ENCODE results near the gene CD101.

The CD101 gene

GRCh38 chr1:117001254-117001927 lies at the start of gene CD101:
TSS of gene CD101 (plus strand) at chr1:117001760. CDS start at chr1:117001818, 58 bp downstream.
- Histone ChIP-seq H3K27me3 (no peaks in the 10 kb centered on the region), H3K9me3 (no peaks in the 10 kb centered on the region), H3K4me1 (ENCODE audit: control insufficient read depth in 1 of 2, insufficient read depth in 1 of 2, low read depth in 1 of 2, low read length in 1 of 2) (peaks cover 60 to 67% of the 10 kb centered on the region in 2 experiments), H3K27ac (peak within 1 kb of the TSS; percentile 82), H3K4me3 (ENCODE audit: low read depth in 1 of 2, low read length in 1 of 2) (peak within 1 kb of the TSS in 1 of 2 experiments; percentile 2), H3K36me3 (no peaks in the 10 kb centered on the region)
- TF ChIP-seq, protein P1, sequence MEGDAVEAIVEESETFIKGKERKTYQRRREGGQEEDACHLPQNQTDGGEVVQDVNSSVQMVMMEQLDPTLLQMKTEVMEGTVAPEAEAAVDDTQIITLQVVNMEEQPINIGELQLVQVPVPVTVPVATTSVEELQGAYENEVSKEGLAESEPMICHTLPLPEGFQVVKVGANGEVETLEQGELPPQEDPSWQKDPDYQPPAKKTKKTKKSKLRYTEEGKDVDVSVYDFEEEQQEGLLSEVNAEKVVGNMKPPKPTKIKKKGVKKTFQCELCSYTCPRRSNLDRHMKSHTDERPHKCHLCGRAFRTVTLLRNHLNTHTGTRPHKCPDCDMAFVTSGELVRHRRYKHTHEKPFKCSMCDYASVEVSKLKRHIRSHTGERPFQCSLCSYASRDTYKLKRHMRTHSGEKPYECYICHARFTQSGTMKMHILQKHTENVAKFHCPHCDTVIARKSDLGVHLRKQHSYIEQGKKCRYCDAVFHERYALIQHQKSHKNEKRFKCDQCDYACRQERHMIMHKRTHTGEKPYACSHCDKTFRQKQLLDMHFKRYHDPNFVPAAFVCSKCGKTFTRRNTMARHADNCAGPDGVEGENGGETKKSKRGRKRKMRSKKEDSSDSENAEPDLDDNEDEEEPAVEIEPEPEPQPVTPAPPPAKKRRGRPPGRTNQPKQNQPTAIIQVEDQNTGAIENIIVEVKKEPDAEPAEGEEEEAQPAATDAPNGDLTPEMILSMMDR (IDR thresholded peaks at IDR 0.05), result no peak

- H3K9me3 ChIP-seq, result no peaks in the 10 kb centered on the region
- no peaks in the 10 kb centered on the region for H3K36me3 ChIP-seq
- H3K27ac ChIP-seq, result no peak overlapping the region
- no peak overlapping the region for H3K4me3 ChIP-seq (ENCODE audit: low read depth in 1 of 2, low read length in 1 of 2)
- H3K4me1 ChIP-seq (ENCODE audit: control insufficient read depth in 1 of 2, insufficient read depth in 1 of 2, low read depth in 1 of 2, low read length in 1 of 2), result no peaks in the 10 kb centered on the region
- TF ChIP-seq, protein P1 (IDR thresholded peaks at IDR 0.05), result no peak
- no peaks in the 10 kb centered on the region for H3K27me3 ChIP-seq
Measured at GRCh38 chr1:116952738-116953275, 48.8 kb upstream of the CD101 start.

DNA sequence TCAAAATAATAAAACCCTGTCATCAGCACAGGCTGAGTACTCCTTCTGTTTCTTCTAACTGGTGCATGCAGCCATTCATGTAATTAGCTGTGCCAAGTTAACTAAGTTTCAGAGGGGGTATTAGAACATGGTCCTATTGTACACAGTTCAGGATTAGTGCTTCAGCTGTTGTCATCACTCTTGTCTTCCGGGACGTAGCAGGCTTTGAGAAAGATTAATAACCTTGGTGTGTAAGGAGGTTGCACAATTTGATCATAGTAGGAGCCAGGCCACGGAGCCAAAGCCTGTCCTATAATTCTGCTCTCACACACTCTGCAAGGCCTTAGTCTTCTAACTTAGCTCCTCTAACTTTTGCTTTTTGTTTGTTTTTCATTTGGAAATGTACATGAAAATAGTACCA lies 47.1 kb upstream of the CD101 start:
- TF ChIP-seq, protein P1 (IDR thresholded peaks at IDR 0.05), result no peak
- no peak overlapping the region for H3K27ac ChIP-seq
- no peaks in the 10 kb centered on the region for H3K9me3 ChIP-seq
- no peaks in the 10 kb centered on the region for H3K36me3 ChIP-seq
- no peaks in the 10 kb centered on the region for H3K4me1 ChIP-seq (ENCODE audit: control insufficient read depth in 1 of 2, insufficient read depth in 1 of 2, low read depth in 1 of 2, low read length in 1 of 2)
- H3K4me3 ChIP-seq (ENCODE audit: low read depth in 1 of 2, low read length in 1 of 2), result no peak overlapping the region
- peaks cover 8% of the 10 kb centered on the region for H3K27me3 ChIP-seq

DNA sequence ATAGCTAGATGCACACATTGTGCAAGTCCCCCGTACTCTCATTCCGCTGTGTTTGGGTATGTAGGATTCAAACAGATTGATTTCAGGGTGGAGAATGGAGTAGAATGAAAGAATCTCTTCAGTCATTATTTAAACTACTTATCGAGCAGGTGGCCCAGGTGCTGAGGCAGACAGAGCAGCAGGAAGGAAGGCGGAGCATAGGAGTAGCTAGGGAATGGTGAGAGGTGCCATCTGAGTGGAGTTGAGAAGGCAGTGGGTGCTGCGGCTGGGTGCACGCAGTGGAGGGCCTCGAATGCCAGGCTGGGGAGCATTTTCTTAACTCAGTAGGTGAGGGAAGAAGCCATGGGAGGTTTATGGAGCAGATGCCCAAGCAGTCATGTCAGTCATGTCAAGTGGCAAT lies 45.2 kb upstream of the CD101 start:
- Histone ChIP-seq H3K27ac (no peak overlapping the region), H3K36me3 (no peaks in the 10 kb centered on the region), H3K4me1 (ENCODE audit: control insufficient read depth in 1 of 2, insufficient read depth in 1 of 2, low read depth in 1 of 2, low read length in 1 of 2) (no peaks in the 10 kb centered on the region), H3K27me3 (peaks cover 19% of the 10 kb centered on the region), H3K4me3 (ENCODE audit: low read depth in 1 of 2, low read length in 1 of 2) (no peak overlapping the region), H3K9me3 (no peaks in the 10 kb centered on the region)
- TF ChIP-seq, protein P1 (IDR thresholded peaks at IDR 0.05), result no peak

- TF ChIP-seq, protein P1 (IDR thresholded peaks at IDR 0.05), result no peak
- Histone ChIP-seq H3K27ac (no peak overlapping the region), H3K9me3 (no peaks in the 10 kb centered on the region), H3K36me3 (no peaks in the 10 kb centered on the region), H3K27me3 (peaks cover 30% of the 10 kb centered on the region), H3K4me3 (ENCODE audit: low read depth in 1 of 2, low read length in 1 of 2) (no peak overlapping the region), H3K4me1 (ENCODE audit: control insufficient read depth in 1 of 2, insufficient read depth in 1 of 2, low read depth in 1 of 2, low read length in 1 of 2) (peaks cover 1% of the 10 kb centered on the region in 2 experiments)
Measured at GRCh38 chr1:116957646-116958045, 43.9 kb upstream of the CD101 start.

Data from neutrophil (primary cell).